ENCODE results near the gene MPEG1.

The MPEG1 gene

DNA sequence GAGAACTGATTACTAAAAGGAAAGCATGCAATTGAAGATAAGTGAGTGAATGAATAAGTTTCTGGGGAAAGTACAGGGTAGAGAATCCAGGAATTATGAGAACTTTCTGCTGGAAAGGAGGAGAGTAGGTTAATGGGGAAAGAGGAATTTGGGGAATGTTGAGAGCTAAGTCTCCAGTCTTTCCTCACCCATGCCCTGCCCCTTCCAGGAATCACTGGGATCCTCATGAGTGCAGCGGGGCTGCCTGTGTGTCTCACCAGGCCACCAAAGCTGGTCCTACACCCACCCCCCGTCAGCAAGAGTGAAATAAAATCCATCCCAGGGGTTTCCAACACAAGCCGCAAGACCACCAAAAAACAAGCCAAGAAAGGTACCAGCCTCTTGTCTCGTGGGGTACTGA lies 23.8 kb downstream of the MPEG1 start:
- no peak for DNase-seq (ENCODE audit: low read depth)

DNA sequence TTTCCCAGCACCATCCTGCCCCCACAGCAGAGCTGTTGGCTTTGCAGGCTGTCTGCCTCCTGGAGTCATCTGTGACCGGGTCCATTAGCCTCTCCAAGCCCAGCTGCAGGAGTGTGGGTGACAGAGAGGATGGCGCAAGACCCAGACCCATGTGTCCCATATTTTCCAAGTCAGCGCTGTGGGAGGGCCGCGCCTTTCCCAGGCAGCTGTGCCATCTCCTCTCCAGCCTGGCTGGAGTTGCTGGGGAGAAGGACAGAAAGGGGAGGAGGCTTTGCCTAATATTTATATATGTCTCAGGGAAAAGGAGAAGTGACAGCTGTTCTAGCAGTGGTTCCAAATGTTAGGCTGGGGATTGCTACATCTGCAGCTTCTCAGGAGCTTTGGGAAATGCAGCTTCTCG lies 25.1 kb downstream of the MPEG1 start:
- DNase-seq (ENCODE audit: low read depth): no peak

DNA sequence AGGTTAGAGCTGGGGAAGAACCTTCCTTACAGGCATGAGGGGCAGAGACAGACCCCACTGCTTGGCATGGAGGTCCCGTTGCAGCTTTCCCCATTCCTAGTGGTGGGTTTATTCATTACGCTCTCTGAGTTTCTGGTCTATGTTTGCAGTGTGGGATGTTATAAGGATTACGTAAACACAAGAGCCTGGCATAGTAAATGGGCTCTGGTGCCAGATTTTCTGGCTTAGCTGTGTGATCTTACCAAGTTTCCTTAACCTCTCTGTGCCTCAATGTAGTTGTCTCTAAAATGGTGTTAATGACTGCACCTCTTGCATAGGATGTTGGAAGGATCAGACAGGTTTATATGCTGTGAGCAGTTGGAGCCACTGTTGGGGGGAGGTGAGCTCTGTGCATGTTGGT lies 25.7 kb downstream of the MPEG1 start:
- no peak for DNase-seq (ENCODE audit: low read depth)

DNA sequence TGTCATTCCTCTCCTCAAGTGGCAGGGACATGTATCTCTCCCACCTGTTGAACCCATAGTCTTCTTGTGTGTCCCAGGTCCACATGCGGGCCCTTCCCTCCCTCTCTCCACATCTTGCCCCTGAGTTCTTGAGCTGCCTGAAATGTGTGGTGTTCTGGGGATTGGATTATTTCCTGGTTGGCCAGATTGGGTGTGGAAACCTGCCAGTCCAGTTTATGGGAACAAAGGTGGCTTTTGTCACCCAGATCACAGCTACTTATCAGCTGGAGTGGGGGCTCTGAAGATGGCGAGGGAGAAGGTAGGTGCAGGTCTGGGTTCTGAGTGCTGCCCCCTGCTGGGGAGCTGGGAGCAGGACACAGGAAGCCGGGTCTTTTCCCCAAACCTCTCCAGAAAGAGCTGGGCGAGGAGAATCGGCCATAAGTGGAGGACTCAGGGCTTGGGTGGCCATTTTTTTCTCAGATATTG lies 26.6 kb downstream of the MPEG1 start:
- peak; percentile 19 for DNase-seq (ENCODE audit: low read depth)

DNA sequence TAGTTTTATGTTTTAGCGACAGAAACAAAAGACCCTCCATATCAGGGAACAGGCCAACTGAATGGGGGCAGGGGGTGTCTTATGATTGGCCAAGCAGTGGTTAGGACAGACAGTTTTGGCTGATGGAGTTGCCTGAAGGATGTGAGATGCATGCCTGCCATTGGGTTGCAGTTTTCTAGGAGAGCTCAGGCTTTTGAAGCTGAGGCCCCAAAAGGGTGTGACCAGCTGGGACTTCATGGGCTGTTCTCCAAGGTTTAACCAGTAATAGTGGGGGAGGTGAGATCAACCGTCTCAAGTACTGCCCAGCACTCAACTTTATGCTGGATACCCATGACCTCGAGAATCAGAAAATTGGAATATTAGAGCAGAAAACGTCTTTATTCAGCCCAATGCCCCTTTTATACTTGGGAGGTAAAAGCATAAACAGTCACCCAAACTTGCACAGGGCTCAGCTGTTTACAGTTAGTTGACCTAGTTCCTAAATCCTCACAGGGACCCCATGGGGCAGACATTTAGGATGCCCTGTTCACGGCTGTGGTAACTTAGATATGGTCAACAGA lies 27.3 kb downstream of the MPEG1 start:
- DNase-seq (ENCODE audit: low read depth): no peak

DNA sequence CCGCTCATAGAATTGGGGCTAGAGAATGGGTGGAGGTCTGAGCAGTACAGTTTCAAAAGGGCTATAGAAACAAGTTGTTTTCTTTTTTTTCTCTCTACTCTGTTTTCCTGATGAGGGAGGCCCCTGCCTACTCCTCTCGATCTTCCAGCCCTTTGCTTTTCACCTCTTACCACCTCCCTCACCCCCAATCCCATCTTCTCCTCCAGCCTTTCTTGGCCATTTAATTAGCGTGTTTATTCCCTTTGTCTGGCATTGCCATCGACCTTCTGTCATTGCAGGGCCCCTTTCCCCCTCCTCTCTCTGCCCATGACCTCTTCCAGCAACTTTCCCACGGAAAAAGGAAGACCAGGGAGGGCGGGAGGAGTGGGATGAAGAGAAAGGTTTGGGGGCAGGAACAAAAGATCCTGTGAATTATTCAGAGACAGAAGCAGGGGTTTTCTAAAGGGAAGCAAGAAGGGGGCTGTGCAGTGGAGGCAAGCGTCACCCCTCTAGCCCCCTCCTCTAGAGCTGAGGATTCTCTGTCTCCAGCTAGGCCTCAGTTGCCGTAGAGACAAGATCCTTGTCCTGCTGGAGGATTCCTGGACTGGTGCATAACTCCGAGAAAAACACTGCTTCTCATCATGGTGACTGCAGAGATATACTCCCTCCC lies 27.9 kb downstream of the MPEG1 start:
- no peak for DNase-seq (ENCODE audit: low read depth)

DNA sequence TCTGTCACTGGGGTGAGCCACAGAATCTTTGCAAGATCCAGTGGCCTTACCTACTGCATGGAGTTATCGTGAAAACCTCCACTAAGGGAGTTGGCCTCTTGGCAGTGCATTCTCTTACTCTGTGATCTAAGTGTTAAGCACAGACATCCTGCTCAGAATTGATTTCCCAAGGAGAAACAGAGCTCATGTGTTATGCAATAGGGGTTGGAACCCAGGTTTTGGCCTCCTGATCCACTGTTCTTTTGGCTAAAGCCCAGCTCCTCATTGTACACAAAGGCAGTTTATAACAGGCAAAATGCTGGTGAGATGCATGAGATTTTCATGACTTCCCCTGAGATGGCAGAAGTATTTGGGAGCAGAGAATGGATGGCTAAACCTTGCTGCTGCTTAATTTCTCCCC lies 29.0 kb downstream of the MPEG1 start:
- DNase-seq (ENCODE audit: low read depth): no peak

DNA sequence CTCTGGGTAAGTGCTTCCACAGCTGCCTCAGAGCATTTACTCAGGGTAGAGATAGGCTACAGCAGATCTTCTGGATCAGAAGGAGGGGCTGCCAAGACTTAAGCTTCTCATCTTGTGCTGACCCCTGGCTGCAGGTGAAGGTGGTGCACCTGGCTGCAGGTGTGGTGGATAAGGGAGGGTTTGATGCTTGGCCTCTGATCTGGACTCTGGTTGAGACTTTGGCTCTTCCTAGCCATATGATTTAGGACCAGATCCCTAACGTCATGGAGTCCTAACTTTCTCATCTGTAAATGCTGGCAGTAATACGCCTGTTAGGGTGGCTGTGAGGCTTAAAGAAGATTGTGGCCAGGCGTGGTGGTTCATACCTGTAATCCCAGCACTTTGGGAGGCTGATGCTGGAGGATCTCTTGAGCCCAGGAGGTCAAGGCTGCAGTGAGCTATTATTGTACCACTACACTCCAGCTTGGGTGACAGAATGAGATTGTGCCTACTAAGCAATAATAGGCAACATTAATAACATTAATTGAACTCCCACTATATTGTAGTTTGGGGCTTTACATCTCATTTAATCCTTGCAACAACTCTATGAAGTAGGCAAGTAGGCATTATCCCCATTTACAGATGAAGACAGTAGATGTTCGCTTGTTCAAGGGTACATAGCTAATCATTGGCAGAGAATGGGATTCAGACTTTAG lies 30.1 kb downstream of the MPEG1 start:
- DNase-seq (ENCODE audit: low read depth): no peak

DNA sequence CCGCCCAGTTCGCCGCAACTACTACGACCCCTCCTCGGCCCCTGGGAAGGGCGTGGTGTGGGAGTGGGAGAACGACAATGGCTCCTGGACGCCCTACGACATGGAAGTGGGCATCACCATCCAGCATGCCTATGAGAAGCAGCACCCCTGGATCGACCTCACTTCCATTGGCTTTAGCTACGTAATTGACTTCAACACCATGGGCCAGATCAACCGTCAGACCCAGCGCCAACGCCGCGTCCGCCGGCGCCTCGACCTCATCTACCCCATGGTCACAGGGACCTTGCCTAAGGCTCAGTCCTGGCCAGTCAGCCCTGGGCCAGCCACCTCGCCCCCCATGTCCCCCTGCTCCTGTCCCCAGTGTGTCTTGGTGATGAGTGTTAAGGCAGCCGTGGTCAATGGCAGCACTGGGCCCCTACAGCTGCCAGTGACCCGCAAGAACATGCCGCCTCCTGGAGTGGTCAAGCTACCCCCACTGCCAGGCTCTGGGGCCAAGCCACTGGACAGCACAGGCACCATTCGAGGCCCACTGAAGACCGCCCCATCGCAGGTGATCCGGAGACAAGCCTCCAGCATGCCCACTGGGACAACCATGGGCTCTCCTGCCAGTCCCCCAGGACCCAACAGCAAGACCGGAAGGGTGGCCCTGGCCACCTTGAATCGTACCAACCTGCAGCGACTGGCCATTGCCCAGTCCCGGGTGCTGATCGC lies 30.8 kb downstream of the MPEG1 start:
- DNase-seq (ENCODE audit: low read depth): no peak

DNA sequence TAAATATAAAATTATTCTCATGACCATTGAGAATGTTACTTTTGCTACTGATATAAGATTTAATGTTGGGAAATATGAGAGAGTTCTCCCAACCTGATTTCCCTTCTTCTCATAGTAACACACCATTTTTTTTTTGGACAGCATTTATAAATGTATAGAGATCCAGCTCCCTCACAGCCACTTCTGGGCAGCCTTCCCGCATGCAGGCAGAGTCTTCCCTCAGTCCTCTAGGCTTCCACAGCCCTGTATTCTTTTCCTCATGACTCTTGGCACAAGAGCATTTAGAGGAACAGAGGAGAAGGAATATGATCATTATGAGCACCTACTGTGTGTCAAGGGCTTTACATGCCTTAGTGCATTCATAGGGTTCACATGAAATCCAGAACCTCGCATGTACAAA lies 31.8 kb downstream of the MPEG1 start:
- DNase-seq (ENCODE audit: low read depth): no peak

DNA sequence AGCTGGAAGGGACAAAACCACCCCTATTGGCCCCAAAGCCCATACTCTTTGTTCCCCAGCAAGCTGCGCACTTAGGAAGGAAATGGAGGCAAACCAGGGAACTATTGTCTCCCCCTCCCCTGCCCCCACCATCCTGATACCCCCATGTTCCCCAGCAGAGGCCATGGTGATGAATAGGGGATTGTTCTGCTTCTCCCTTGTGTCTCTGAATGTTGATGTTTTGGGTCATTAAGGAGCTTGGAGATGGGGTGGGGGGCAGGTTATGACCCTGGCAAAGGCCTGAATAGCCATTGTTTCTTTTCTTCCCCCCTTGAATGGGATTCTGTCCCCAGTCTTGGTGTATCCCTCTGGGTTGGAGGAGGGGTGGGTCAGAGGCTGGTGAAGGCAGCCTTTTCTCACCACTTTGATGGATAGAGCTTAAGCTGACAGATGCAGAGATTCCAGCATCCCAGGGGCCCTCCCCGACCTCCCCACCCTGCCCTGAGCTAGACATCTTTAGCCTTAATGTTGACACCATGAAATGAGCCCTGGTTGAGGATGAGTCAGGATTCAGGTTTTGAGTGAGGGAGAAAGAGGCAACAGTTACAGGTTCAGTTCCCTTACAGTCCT lies 32.5 kb downstream of the MPEG1 start:
- no peak for DNase-seq (ENCODE audit: low read depth)

DNA sequence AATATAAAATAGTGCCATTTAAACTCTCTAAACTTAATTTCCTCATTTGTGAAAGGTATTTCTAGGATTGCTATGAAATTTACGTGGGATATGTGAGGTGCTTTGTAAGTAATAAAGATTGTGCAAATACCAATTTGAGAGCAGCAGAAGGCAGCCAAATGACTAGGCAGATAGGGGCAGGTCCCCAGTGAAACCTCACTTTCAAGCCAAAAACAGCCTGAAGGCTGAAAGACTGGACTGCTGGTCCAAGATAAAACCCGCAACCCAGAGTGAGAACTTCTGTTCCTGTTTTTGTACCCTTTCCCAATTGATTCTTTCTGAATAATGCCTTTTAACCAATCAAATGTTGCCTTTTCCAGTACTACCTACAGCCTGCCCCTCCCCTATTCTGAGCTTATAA lies 33.6 kb downstream of the MPEG1 start:
- no peak for DNase-seq (ENCODE audit: low read depth)

DNA sequence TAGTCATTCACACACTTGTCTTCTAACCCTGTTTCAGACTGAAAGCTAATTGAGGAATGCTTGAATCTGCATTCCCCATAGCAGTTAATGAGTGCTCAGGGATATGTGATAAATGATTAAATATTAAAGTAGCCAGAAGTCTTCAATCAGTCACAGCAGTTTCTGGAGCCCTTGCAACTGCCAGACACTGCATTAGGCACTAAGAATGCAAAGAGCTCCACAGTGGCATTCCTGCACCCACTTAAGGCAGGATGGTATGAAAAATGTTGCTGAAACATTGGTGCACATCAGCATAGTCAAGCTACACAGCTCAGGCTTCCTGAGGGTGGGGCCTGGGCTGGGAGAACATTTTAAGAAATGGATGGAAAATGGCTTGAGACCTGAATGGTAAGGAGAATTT lies 34.3 kb downstream of the MPEG1 start:
- no peak for DNase-seq (ENCODE audit: low read depth)

DNA sequence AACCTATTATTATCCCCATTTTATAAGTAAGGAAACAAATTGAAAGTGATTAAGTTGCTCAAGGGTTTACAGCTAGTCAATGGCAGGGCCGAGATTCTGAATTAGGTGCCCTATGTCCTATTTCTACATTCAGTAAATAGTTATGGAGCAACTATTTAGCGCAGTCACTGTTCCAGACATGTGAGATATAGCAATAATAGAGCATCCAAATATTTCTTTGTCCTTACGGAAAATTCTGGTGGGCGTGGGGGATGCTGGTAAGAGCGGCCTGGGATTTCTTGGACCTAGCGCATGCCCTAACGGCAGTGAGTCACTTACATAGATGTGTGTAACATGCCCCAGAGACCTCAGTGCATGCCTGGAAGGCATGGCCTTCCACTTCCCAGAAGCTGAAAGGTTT lies 36.4 kb downstream of the MPEG1 start:
- no peak for DNase-seq (ENCODE audit: low read depth)

DNA sequence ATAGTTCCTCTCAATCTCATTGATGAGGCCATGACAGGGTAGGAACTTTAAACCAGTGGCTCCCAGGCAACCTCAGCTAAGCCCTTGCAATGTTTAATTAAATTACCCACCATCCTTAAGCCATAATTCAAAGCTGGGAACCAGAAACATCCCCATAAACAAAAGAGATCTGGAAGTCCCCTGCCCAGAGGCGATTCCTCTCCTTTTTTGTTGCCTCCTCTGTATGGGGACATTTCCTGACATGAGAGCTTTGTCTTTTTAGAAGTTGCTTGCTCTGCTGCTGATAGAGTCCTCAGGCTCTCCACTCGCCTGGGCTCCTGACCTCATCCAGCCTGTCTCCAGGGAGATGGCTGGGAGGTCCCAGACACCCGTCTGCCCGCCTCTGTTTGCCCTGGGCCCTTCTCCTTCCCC lies 37.6 kb downstream of the MPEG1 start:
- DNase-seq (ENCODE audit: low read depth): no peak

DNA sequence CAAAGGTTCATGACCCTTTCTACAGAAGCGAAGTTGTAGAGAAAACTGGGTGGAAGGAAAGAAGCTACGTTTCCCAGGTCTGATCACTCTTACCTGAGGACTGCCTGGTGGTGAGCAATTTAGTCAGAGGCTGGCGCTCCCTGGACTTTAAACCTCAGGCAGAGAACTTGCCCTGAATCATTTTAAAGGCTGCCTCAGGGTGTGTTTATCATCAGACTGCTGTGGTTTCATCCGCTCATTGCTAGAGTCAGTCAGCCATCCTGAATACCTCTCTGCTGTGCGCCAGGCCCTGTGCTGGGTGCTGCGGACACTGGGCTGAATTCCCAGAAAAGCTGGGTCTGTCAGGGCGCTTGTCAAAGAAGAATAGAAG lies 38.1 kb downstream of the MPEG1 start:
- no peak for DNase-seq (ENCODE audit: low read depth)

DNA sequence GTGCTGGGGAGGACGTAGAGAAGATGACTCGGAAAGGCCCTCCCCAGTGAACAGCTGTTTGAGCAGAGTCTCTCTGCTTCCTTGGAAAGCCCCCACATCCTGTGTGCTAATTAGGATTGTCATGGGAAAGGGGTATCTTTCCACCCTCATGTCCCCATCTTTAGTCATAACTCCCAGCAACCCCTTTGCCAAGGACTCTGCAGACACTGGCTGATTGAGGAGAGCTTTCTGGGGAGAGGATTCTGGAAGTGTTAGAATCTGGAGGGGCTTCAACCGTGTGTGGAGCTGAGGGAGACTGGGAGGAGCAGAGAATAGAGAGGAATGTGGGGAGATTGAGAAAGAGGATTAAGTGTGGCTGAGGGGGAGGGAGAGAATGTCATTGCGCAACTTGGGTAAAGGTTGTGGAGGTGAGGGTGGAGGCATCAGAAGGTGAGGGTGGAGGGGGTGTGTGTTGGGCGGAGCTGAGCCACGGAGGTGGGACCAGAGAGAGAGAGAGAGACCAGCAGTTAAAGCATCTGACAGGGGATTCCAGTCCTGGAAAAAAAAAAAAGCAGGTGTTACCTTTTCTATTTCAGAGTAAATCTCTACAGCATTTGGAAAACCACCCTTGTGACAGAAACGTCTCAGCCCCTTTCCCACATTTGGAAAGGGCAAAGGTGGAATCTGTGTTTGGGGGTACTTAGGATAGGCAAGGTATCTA lies 38.6 kb downstream of the MPEG1 start:
- DNase-seq (ENCODE audit: low read depth): no peak

DNA sequence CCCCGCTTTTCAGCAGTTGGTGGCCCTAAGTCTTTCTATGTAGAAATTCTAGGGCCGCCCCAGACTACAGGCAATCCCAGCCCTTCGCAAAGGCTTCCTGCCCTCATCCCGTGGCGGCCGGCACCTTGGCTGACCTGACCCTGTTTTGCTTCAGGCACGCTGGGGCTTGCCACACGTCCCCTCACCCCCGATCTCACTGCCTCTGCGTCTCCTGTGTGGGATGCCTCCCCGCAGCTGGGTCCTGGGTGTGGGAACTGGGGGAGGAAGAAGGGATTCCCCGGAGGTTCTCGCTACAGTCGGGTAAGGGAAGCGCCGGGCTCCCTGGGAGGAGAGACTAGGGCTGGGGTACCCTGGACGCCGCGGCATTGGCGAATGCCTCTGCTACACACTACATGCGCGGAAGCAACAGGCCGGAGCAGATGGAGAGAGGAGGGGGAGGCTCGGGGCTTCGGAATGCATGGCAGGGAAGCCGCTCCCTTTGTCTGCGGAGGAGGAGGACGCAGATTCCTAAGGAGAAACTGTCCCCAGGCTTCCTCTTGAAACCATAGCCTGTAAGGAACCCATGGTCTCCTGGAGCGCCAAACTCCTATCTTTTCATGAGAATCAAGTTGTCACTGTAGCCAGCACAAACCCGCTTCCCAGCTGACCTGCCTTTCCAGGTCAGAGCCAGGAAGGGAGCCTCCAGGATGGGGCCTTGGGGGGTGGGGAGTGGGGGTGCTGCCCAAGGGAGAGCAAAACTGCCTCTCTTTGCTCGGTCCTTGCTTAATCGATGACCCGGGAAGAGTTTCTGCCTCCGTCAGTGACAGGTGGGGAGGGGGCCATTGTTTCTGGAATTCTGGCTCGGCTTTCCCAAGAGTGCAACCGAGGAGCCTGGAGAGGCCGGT lies 39.4 kb downstream of the MPEG1 start:
- no peak for DNase-seq (ENCODE audit: low read depth)

DNA sequence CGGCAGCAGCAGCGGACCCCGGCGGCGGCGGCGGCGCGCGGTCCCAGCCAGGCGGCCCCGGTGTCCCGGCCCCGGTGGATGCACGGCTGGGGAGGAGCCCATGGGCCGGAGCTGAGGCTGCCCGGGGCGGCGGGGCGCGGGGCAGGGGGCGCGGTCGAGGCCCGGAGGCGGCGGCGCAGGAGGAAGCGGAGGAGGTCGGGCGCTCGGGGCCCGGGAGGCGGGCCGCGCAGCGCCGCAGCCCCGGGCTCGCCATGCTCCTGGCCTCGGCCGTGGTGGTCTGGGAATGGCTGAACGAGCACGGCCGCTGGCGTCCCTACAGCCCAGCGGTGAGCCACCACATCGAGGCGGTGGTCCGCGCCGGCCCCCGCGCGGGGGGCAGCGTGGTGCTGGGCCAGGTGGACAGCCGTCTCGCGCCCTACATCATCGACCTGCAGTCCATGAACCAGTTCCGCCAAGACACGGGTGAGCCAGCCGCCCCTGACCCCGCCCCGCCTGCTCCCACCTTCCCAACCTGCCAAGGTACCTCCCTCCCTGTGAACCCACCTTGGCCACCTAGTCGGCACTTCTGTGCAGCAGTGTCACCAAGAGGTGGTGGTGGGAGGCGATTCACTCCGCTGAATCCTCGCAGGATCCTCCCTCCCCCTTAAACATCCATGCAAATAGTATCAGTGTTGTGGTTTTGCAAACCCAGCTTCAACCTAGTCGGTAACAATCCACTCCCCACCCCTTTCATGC lies 40.2 kb downstream of the MPEG1 start:
- no peak for DNase-seq (ENCODE audit: low read depth)

All from activated gamma-delta T cell treated with anti-CD3 and anti-CD28 coated beads, Interleukin-2, amount 50 U/mL, for 16 hours (primary cell).